HG03159 (cell line): ENCODE results near the gene ADGRG4.

ENCODE experiments used
- ATAC-seq: cut with Tn5 transposase; IDR thresholded peaks from one replicate; pipeline ENCODE4 v1.9.1; 2021; ENCODE audit warnings: mild to moderate bottlenecking, moderate library complexity; ENCODE audit not compliant: unreplicated experiment

ADGRG4 gene

GRCh38 chrX:136457303-136457917 lies 156.6 kb downstream of the ADGRG4 start:
- no peak for ATAC-seq

- ATAC-seq: no peak
These were observed 163.8 kb downstream of the ADGRG4 start for GRCh38 chrX:136464589-136464988.
